GM12872 (cell line): ENCODE data around the gene FXYD4.
A peak's percentile ranks its signal among the peaks of the same experiment; 100 is the strongest.

Experiments used
- TF ChIP-seq, protein P1 (sequence below): IDR thresholded peaks from 3 replicates; pipeline ENCODE4 v1.5.1; 2011; ENCODE audit warnings: low read depth, mild to moderate bottlenecking, low read length, moderate library complexity; ENCODE audit not compliant: insufficient read depth

Gene FXYD4

DNA sequence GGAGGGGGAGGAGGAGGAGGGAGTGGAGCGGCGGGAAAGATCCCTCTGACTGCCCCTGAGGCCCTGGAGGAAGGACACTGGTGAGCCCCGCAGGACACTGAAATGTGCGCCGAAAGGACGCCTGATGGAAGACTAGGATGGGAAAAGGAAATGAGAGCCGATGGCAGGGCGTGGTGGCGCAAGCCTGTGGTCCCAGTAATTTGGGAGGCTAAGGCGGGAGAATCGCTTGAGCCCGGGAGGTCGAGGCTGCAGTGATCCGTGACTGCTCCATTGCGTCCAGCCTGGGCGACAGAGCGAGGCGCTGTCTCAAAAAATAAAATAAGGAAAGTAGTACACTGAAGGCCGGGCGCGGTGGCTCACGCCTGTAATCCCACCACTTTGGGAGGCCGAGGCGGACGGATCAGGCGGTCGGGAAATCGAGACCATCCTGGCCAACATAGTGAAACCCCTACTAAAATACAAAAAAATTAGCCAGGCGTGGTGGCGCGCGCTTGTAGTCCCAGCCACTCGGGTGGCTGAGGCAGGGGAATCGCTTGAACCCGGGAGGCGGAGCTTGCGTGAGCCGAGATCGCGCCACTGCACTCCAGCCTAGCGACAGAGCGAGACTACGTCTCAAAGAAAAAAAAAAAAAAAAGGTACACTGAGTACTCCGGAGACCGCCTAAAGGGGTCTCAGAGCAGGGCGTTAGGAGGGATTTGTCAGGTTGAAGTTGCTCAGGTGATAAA, 38.1 kb downstream of the FXYD4 start:
- TF ChIP-seq, protein P1, sequence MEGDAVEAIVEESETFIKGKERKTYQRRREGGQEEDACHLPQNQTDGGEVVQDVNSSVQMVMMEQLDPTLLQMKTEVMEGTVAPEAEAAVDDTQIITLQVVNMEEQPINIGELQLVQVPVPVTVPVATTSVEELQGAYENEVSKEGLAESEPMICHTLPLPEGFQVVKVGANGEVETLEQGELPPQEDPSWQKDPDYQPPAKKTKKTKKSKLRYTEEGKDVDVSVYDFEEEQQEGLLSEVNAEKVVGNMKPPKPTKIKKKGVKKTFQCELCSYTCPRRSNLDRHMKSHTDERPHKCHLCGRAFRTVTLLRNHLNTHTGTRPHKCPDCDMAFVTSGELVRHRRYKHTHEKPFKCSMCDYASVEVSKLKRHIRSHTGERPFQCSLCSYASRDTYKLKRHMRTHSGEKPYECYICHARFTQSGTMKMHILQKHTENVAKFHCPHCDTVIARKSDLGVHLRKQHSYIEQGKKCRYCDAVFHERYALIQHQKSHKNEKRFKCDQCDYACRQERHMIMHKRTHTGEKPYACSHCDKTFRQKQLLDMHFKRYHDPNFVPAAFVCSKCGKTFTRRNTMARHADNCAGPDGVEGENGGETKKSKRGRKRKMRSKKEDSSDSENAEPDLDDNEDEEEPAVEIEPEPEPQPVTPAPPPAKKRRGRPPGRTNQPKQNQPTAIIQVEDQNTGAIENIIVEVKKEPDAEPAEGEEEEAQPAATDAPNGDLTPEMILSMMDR, result no peak

DNA sequence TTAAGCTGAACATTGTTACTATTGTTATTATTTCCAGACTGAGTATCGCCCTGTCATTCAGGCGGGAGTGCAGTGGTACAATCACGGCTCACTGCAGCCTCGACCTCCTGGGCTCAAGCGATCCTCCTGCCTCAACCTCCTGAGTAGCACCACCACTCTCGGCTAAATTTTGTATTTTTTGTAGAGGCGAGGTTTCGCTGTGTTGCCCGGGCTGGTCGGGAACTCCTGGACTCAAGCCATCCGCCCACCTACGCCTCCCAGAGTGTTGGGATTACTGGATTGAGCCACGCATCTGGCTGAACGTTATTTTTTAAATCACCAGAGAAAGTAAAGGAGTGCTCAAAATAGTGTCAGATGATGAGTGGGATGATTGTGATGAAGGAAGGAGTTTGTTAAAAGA, 38.9 kb downstream of the FXYD4 start:
- TF ChIP-seq, protein P1, result no peak

DNA sequence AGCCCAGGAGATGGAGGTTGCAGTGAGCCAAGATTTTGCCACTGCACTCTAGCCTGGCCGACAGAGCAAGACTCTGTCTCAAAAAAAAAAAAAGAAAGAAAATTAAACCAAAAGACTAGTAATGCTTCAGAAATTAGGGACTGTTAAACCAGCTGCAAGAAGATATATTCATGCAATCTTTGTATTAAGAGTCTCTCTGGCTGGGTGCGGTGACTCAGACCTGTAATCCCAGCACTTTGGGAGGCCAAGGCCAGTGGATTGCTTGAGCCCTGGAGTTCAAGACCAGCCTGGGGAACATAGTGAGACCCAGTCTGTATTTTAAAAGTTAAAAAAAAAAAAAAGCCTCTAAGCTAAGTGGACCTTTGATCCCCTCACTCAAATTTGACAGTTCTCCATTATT, 40.1 kb downstream of the FXYD4 start:
- TF ChIP-seq, protein P1, result no peak

DNA sequence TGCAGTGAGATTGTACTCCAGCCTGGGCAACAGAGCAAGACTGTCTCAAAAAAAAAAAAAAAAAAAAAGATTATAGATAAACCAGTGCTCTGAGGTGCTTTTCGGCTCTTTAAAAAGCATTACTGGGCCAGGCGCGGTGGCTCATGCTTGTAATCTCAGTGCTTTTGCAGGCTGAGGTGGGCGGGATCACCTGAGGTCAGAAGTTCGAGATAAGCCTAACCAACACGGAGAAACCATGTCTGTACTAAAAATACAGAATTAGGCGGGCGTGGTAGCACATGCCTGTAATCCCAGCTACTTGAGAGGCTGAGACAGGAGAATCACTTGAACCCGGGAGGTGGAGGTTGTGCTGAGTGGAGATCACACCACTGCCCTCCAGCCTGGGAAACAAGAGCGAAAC, 44.1 kb downstream of the FXYD4 start:
- TF ChIP-seq, protein P1, result no peak

DNA sequence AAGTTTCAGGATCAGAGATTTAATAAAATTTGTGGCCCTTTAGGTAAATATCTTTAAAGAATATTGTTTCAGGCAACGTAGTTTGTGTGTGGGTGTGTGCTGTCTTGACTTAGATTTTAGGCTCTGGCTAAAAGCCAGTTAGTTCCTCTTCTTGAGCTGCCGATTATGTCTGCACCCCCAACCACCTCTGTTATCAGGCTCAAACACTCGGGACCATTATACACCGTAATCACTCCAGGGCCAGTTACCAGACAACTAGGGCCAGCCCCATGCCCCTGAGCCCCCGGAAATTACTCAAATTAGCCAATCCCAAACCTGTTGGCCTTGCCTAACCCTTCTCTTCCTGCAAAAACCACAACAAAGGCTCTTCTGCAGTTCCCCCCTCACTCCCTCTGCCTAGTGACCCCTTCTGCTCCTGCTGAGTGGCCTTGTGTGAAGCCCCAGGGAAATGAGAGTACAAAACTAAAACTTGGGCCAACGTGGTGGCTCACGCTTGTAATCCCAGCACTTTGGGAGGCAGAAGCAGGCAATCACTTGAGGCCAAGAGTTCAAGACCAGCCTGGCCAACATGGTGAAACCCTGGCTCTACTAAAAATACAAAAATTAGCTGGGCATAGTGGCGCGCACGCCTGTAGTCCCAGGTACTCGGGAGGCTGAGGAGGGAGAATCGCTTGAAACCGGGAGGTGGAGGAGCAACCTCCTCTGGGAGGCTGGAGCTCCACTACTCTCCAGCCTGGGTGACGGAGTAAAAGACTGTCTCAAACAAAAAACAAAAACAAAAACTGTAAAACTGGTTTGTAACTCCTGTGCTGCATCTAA, 46.7 kb downstream of the FXYD4 start:
- TF ChIP-seq, protein P1, result no peak

DNA sequence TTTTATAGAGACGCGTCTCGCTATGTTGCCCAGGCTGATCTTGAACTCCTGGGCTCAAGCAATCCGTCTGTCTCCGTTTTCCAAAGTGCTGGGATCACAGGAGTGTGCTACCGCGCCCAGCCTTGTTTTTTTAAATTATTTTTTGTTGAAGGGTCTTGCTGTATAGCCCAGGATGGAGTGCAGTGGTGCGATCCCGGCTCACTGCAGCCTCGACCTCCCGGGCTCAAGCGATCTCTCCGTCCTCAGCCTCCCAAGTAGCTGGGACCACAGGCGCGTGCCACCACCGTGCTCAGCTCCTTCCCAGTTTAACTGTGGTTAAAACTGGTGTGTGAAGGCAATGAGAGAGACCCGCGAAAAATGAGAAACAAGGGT, 48.5 kb downstream of the FXYD4 start:
- TF ChIP-seq, protein P1, result no peak

DNA sequence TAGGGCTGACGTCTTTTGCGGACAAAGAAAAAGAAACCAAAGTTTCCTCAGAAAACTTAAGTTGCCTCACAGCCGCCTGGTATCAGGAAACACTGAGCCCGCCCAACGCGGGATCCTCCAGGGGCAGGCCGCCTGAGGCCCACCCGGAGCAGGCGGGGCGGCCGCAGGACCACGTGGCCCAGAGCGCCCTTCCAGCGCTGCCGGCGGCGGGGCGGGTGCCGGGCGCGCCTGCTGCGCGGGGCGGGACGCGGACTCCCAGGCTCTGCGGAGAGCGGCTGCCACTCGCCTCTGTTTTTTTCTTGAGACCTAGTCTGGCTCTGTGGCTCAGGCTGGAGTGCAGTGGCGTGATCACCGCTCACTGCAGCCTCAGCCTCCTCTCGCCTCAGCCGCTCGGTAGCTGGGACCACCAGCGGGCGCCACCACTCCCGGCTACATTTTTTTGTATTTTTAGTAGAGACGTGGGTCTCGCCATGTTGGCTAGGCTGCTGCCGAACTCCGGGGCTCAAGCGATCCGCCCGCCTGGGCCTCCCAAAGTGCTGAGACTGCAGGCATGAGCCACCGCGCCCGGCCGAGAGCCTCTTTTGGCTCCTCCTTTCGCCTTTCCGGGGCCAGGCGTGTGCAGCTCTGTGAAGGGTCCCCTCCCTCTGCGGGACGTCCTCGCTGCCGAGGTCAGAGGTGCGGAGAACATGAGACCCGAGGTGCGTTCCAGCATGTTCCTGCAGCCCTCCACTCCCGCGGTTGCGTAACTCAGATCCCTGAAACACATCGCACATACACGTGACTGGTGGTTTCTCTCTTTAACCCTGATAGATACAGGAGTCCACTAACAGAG, 49.1 kb downstream of the FXYD4 start:
- TF ChIP-seq, protein P1, result 0 out of 3 replicates have a peak, but pooled peaks have one; percentile 16
